Stimulated activated CD8-positive, alpha-beta memory T cell treated with anti-CD3 and anti-CD28 coated beads, Interleukin-4, amount 100 ng/mL, for 4 hours (primary cell): ENCODE data around the gene MXRA7.

Experiments
- DNase-seq, 2 donors: peaks; one replicate each; pipeline ENCODE4 v3.0.0-alpha.2; 2020; ENCODE audit warnings: low read depth in 2 of 2, low spot score in 1 of 2

Gene MXRA7

DNA sequence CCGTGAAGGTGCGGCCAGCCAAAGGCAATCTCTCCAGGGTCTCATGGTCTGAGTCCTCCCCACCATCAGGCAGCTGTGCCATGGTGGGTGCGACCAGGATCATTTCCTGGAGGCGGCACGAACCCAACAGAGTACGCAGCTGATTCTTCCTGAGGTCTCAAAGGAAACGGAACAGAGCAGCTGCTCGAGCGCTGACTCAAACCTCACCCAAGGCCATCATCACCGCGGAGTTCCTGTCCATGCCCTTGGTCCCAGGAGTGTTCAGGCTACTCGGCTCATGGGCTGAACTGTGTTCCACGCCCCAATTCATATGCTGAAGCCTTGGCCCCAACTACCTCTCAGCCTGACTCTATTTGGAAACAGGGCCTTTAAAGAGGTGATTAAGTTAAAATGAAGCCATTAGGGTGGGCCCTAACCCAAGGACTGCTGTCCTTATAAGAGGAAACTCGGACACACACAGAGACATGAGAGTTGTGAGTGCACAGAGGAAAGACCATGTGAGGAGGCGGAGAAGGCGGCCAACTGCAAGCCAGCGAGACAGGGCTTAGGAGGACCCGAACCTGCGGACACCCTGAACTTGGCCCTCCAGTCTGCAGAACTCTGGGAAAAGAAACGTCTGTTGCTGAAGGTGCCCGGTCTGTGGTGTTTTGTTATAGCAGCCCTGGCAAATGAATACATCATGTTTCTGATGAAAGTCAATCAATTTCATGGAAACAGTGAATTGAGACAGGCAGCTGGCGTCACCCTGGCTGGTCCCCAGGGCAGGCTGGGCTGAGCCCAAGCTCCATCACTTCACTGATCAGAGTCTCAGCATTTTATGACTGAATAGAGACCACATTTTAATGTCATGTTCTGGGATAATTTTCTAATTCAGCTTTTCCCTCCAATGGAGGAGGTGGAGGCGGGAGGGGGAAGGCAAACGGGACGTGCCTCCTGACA is 13.7 kb downstream of the MXRA7 start:
- no peak for DNase-seq

DNA sequence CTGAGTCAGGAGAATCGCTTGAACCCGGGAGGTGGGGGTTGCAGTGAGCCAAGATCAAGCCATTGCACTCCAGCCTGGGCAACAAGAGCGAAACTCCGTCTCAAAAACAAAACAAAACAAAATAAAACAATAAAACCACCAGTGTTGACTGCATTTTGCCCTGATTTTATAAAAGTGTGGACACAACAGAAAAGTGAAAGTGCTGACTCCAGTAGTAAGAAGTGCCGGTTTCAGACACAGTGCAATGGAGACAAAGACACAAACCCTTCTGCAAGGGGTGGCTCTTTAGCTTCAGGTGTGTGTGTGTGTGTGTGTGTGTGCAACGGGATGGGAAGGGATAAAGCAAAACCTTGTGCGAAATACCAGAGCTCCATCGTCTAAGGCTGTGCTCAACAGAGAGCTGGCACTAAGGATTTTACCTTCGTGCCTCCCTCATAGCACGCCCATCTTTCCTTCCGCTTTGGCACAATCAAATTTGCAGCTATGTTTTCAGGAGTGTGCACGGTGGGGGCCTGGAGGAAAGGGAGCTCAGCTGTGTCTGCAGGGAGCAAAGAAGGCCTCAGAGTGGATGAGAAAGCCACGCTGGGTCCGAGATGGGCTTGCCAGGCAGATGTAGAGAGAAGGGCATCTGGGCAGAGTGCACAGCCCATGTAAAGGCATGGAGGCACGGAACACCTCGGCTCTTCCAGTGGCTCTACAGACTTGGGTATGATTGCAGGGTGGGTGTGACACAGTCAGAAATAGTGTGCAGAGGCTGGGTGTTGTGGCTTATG is 15.5 kb downstream of the MXRA7 start:
- DNase-seq, result no peak

DNA sequence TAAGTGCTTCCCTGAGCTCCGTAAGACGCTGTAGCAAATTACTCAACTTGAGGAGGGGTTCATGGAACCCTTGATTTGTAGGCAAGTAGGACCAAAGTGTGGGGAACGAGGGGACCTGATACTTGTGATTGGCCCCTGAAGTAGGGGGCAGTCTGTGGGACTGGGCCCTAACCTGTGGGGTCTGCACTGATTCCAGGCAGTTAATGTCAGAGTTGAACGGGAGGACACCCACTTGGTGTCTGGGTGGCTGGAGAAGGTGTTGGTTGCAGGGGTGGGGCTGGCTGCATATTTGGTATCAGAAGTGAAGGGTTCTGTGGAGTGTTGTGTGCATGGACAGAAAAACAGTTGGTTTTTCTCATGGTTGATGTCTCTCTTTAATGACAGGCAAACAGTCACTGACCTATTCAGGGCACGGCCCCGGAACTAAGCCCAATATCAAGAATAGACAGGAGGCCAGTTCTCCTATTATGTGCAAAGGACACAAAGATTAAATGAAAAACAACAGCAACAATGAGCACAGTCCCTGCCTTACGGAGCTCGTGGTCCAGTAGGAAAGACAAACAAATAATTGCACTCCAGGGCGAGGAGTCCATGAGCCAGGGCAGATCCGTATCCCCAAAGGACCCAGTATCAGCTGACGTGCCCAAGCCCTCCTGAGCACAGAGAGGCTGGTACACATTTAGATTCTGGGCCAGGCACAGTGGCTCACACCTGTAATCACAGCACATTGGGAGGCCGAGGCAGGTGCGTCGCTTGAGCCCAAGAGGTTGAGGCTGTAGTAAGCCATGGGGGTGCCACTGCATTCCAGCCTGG is 19.2 kb downstream of the MXRA7 start:
- DNase-seq, result no peak

GRCh38 chr17:76690596-76691280 is 20.0 kb downstream of the MXRA7 start:
- no peak for DNase-seq

GRCh38 chr17:76689859-76690258 is 20.9 kb downstream of the MXRA7 start:
- DNase-seq, result no peak

GRCh38 chr17:76688165-76688622 is 22.6 kb downstream of the MXRA7 start:
- no peak for DNase-seq

- DNase-seq, result no peak
These were observed 23.2 kb downstream of the MXRA7 start for GRCh38 chr17:76687298-76688164.

DNA sequence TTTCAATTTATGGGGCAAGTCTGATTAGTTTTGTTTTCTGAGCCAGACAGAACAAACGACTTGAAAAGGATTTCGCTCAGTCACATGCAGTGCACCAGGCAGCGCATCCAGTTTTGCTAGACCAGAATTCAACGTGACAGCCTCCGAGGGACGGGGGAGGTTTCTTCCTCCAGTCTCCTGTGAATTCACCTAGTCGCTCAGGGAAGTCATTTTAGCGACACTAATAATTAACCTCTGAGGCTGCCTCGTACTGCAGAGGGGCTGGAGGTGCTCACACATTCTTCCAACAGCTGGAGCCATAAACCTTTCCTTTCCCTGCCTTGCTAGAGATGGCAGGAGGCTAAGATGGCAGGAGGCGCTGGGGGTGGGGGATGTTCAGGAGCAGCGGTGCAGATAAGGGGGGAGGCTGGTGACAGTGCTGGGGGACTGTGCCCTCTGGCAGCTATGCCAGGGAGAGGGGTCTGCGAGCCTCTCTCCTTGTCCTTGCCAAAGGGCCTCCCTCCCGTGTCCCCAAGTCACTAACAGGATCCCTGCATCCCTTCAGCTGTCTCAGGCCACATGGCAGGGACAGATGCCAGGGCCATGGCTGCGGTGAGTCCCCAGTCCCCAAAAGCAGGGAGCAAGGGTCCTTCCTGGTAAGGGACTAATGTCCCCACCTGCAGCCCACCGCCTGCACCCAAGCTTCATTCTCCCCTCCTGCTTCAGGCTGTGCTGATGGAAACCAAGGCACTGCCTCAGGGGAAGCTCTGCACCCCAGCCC is 24.0 kb downstream of the MXRA7 start:
- DNase-seq, result no peak

- no peak for DNase-seq
These were observed 24.9 kb downstream of the MXRA7 start for GRCh38 chr17:76685846-76686245.

- no peak for DNase-seq
These were observed 25.4 kb downstream of the MXRA7 start for GRCh38 chr17:76685366-76685765.

- no peak for DNase-seq
These were observed 26.0 kb downstream of the MXRA7 start for GRCh38 chr17:76684756-76685155.

DNA sequence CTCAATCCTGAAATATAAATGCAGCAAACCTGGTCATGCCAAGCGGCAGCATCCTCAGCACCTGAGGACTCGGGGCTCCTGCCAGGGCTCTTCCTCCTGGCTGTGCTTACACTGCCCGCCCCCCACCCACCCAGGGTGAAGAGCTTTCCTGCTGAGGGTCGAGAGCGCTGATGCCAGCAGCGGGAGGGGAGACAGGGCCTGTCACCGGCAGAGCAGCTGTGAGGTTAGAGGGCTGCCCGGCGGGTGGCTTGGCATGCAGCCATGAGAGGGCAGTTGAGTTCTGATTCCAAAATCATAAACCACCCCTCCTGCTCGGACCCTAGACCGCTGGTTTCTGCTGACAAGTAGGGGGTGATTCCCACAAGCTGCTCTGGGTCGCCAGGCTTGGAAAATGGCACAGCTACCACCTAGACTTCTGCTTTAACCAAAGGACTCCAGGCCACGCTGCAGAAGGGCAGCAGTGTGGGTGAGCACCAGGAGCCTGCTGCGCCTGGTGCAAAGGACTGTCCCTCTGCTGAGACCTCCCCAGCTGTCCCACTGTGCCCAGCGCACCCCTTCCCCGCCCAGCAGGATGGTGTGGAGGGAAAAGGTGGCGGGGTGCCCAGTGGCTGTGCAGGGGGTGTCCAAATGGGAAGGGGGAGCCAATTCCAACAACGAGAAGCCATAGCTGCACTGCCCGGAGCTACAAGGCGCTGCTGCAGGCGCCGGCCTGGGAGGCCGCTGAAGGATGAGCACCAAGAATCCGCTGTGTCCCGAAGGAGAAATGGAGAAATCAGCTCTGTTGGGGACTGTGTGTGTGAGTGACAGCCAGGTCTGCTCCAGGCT is 26.6 kb downstream of the MXRA7 start:
- no peak for DNase-seq

DNA sequence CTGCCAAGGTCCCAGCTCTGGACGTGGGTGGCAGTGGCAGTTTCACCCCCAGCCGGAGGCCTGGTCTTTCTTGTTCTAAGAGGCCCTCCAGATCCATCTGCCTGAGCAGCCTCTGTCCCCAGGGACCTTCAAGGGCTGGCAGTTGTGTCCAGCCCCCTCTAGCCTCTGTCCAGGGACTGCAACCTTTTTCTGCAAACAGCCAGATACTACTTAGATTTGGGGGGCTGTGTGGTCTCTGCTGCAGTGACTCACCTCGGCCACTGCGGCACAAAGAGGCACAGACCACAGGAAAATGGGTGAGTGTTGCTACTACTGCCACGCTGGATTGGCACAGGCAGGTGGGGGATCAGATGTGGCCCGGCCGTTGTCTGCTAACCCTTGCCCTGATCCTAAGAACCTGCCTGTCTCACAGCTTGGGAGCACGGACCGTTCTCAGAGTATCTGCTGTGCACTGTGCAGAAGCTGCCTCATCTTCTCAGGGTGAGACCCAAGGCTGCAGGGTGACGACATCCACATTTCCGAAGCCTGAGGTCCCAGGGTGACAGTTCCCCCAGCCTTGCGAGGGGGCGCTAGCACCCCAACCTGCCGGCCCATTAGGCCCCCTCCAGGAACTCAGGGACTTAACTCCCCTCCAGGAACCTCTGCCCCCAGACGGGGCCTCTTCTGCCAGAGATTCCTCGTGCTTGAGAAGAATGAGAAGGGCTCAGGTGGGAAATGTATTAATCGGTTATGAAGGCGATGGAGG is 27.6 kb downstream of the MXRA7 start:
- no peak for DNase-seq

- DNase-seq, result no peak
These were observed 28.5 kb downstream of the MXRA7 start for GRCh38 chr17:76682296-76682695.

DNA sequence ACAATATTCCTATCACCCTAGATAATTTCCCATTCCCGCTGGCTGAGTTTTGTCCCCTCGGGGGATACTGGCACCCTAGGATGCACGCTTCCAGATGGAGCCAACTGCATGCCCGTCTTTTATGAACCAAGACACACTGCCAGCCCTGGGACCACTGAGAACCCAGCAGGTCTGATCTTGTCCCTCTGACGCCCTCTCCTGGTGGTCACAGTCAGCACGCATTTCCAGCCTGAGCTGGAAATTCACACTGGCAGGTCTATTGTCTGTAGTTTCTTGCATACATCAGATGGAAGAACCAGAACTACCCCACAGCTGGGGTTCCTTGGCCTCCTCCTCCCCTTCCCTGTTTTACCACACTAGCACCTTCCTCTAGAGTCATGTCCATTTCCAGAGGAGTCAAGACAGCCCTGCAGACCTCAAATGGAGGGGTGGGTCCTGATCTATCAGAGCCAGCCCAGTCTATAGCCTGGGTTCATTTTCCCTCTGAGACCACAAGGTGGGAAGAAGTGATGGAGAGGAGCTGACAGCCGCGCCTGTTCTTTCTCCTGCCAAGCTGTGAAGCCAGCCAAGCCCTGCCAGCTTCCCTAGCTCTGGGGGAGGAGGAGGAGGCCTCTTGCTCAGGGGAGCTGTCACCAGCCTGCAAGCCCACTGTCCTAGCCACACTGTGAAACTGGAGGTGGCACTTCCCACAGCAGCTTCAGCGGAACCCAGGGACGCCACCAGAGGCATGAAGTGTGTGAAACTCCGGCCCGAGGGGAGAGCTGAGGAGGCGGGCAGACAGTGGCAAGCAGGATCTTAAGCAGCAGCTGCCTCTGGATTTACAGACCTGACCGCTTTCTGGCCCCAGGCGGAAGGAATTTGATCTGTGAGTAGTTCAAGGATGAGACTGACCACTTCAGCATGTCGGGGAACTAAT is 29.3 kb downstream of the MXRA7 start:
- peak; percentile 27 to 35 for DNase-seq

DNA sequence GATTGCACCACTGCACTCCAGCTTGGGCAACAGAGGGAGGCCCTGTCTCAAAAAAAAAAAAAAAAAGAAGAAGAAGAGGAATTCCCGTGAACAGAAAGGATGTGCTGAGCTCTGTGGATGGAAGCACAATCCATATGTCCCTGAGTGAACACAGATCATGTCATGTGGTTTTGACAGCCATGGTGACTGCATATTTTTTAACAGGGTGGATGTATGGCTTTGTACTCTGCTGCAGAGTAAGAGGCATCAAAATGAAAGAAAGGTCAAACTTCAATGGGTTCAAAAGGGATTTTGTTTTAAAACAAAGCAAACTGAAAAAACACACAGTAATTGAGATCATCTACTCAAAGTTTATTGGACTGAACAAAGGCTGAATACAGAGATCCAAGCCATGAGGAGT is 31.5 kb downstream of the MXRA7 start:
- no peak for DNase-seq
